Posterior cingulate gyrus (tissue), 11 donors: ENCODE results near the gene HECW1.
A peak's percentile ranks its signal among the peaks of the same experiment; 100 is the strongest.
"Not testable (repeated sequence)": the region's sequence is repeated elsewhere in the genome, so short reads cannot be mapped to it uniquely, and the experiment has no call there.

Source experiments
- DNase-seq, 10 donors: peaks; one replicate each; pipeline versions ENCODE4 v3.0.0 to v3.0.0-alpha.2; 2020 to 2021; ENCODE audit warnings: mixed read lengths in 3 of 10
- intact Hi-C: fragments of 100-400 bp; cut with DNase I; formaldehyde crosslinking; loops from one replicate; pipeline ENCODE4 v1.15.1; 2023

The HECW1 gene

GRCh38 chr7:43337811-43338210, 225.4 kb downstream of the HECW1 start:
- peak in 1 of 10 donors; percentile 55 for DNase-seq
- intact Hi-C loops = no loop called here

GRCh38 chr7:43341132-43341531, 228.7 kb downstream of the HECW1 start:
- DNase-seq = no peak
- intact Hi-C loops = no loop called here

- DNase-seq, intact Hi-C loops: not testable (repeated sequence)
These were observed 231.0 kb downstream of the HECW1 start for GRCh38 chr7:43343417-43343816.

- DNase-seq, intact Hi-C loops: not testable (repeated sequence)
These were observed 233.2 kb downstream of the HECW1 start for GRCh38 chr7:43345696-43346095.

GRCh38 chr7:43351683-43352082, 239.2 kb downstream of the HECW1 start:
- intact Hi-C loops = no loop called here

GRCh38 chr7:43353902-43354301, 241.5 kb downstream of the HECW1 start:
- DNase-seq = no peak
- intact Hi-C loops = no loop called here

More at GRCh38 chr7:43351683-43352082, 239.2 kb downstream of the HECW1 start:
- DNase-seq = no peak

- intact Hi-C loops = no loop called here
- peak in 1 of 10 donors; percentile 79 for DNase-seq
These were observed 250.2 kb downstream of the HECW1 start for GRCh38 chr7:43362652-43363034.

GRCh38 chr7:43363035-43363791, 250.8 kb downstream of the HECW1 start:
- intact Hi-C loops = no loop called here
- no peak for DNase-seq

- intact Hi-C loops = no loop called here
- DNase-seq = peak in 1 of 10 donors; percentile 74
These were observed 251.9 kb downstream of the HECW1 start for GRCh38 chr7:43364391-43364790.

- no peak for DNase-seq
- intact Hi-C loops = no loop called here
These were observed 260.4 kb downstream of the HECW1 start for GRCh38 chr7:43372676-43373355.

- intact Hi-C loops = no loop called here
- no peak for DNase-seq
These were observed 264.9 kb downstream of the HECW1 start for GRCh38 chr7:43377196-43377960.

GRCh38 chr7:43379210-43379609, 266.8 kb downstream of the HECW1 start:
- no peak for DNase-seq
- intact Hi-C loops = no loop called here

- DNase-seq = no peak
- intact Hi-C loops = no loop called here
These were observed 272.3 kb downstream of the HECW1 start for GRCh38 chr7:43384616-43385308.

GRCh38 chr7:43385309-43385680, 272.8 kb downstream of the HECW1 start:
- DNase-seq = no peak
- intact Hi-C loops = no loop called here

- no peak for DNase-seq
- intact Hi-C loops = no loop called here
These were observed 273.4 kb downstream of the HECW1 start for GRCh38 chr7:43385856-43386255.

GRCh38 chr7:43387932-43388331, 275.5 kb downstream of the HECW1 start:
- intact Hi-C loops = no loop called here
- no peak for DNase-seq

- intact Hi-C loops = no loop called here
- no peak for DNase-seq
These were observed 278.1 kb downstream of the HECW1 start for GRCh38 chr7:43390576-43390975.

GRCh38 chr7:43391518-43391917, 279.1 kb downstream of the HECW1 start:
- intact Hi-C loops = no loop called here
- DNase-seq = no peak

GRCh38 chr7:43392638-43393330, 280.3 kb downstream of the HECW1 start:
- intact Hi-C loops = no loop called here
- no peak for DNase-seq

- intact Hi-C loops = no loop called here
- no peak for DNase-seq
These were observed 282.1 kb downstream of the HECW1 start for GRCh38 chr7:43394441-43395130.
